H9 (cell line): ENCODE measurements around the gene RXRB. TPM values are rescaled to one million over a fixed set of nuclear protein-coding genes. Genes with fewer than 3 reads are reported as not detected.
A peak's percentile ranks its signal among the peaks of the same experiment; 100 is the strongest.

Source experiments
- DNase-seq: peaks from one replicate; pipeline ENCODE4 v3.0.0-alpha.2; 2017
- H2AFZ ChIP-seq: one replicate; pipeline ENCODE4 v1.6.1; 2013; ENCODE audit warnings: mild to moderate bottlenecking, low read length, control low read depth, moderate library complexity
- H2AK5ac ChIP-seq: 2 replicates; pipeline ENCODE4 v1.6.1; 2013; ENCODE audit warnings: low read length, control low read depth, mixed read lengths; ENCODE audit not compliant: insufficient read length
- H2BK120ac ChIP-seq: one replicate; pipeline ENCODE4 v1.6.1; 2013; ENCODE audit warnings: low read depth, mild to moderate bottlenecking, low read length, control low read depth, inconsistent platforms; ENCODE audit not compliant: poor library complexity, severe bottlenecking
- H2BK12ac ChIP-seq: 2 replicates; pipeline ENCODE4 v1.6.1; 2013; ENCODE audit warnings: low read length, control low read depth, mixed read lengths, low read depth; ENCODE audit not compliant: insufficient read length
- H2BK15ac ChIP-seq: 2 replicates; pipeline ENCODE4 v1.6.1; 2013; ENCODE audit warnings: low read depth, low read length, control low read depth
- H2BK20ac ChIP-seq: one replicate; pipeline ENCODE4 v1.6.1; 2013; ENCODE audit warnings: low read depth, mild to moderate bottlenecking, low read length, control low read depth, inconsistent platforms; ENCODE audit not compliant: poor library complexity, severe bottlenecking
- H2BK5ac ChIP-seq: 2 replicates; pipeline ENCODE4 v1.6.1; 2013; ENCODE audit warnings: low read length, control low read depth, mixed read lengths; ENCODE audit not compliant: insufficient read length
- H3K14ac ChIP-seq: 2 replicates; pipeline ENCODE4 v1.6.1; 2013; ENCODE audit warnings: low read length, control low read depth; ENCODE audit not compliant: insufficient read depth
- H3K18ac ChIP-seq: 2 replicates; pipeline ENCODE4 v1.6.1; 2013; ENCODE audit warnings: low read depth, mild to moderate bottlenecking, mixed read lengths, low read length, control low read depth; ENCODE audit not compliant: insufficient read length
- H3K23ac ChIP-seq: 2 replicates; pipeline ENCODE4 v1.6.1; 2013; ENCODE audit warnings: low read length, control low read depth, mixed read lengths, low read depth; ENCODE audit not compliant: insufficient read length
- H3K23me2 ChIP-seq: 2 replicates; pipeline ENCODE4 v1.6.1; 2013; ENCODE audit warnings: low read depth, mild to moderate bottlenecking, mixed read lengths, low read length, control low read depth; ENCODE audit not compliant: insufficient read length, poor library complexity, severe bottlenecking
- H3K27ac ChIP-seq: 2 replicates; pipeline ENCODE4 v1.5.1; 2013; ENCODE audit warnings: low read length, control low read depth, mixed read lengths, low read depth; ENCODE audit not compliant: insufficient read length
- H3K27me3 ChIP-seq: 2 replicates; pipeline ENCODE4 v1.6.1; 2013; ENCODE audit warnings: low read length, control low read depth, inconsistent platforms; ENCODE audit not compliant: insufficient read depth
- H3K4ac ChIP-seq: 2 replicates; pipeline ENCODE4 v1.6.1; 2013; ENCODE audit warnings: low read depth, mild to moderate bottlenecking, control low read depth, inconsistent platforms, low read length, moderate library complexity
- H3K4me1 ChIP-seq: 2 replicates; pipeline ENCODE4 v1.6.1; 2013; ENCODE audit warnings: low read length, control low read depth, inconsistent platforms; ENCODE audit not compliant: insufficient read depth
- H3K4me2 ChIP-seq: 2 replicates; pipeline ENCODE4 v1.6.1; 2013; ENCODE audit warnings: low read length, control low read depth, mixed read lengths; ENCODE audit not compliant: insufficient read length, insufficient read depth
- H3K56ac ChIP-seq: 2 replicates; pipeline ENCODE4 v1.6.1; 2013; ENCODE audit warnings: low read depth, mild to moderate bottlenecking, mixed read lengths, low read length, control low read depth; ENCODE audit not compliant: insufficient read length
- H3K79me1 ChIP-seq: 2 replicates; pipeline ENCODE4 v1.6.1; 2013; ENCODE audit warnings: low read depth, mild to moderate bottlenecking, moderate library complexity, low read length, control low read depth, inconsistent platforms; ENCODE audit not compliant: insufficient read depth, poor library complexity, severe bottlenecking
- H3K79me2 ChIP-seq: 2 replicates; pipeline ENCODE4 v1.6.1; 2013; ENCODE audit warnings: low read length, control low read depth, inconsistent platforms; ENCODE audit not compliant: insufficient read depth
- H3K9ac ChIP-seq: 2 replicates; pipeline ENCODE4 v1.6.1; 2013; ENCODE audit warnings: low read length, control low read depth, mixed read lengths; ENCODE audit not compliant: insufficient read length; ENCODE audit errors: extremely low read depth
- H3K9me3 ChIP-seq: one replicate; pipeline ENCODE4 v1.6.1; 2013; ENCODE audit warnings: low read depth, low read length, inconsistent platforms; ENCODE audit not compliant: control insufficient read depth
- H3T11ph ChIP-seq: one replicate; pipeline ENCODE4 v1.6.1; 2013; ENCODE audit warnings: mild to moderate bottlenecking, low read length, control low read depth, inconsistent platforms
- H4K20me1 ChIP-seq: one replicate; pipeline ENCODE4 v1.6.1; 2013; ENCODE audit not compliant: control insufficient read depth, insufficient read length, insufficient read depth
- H4K5ac ChIP-seq: 2 replicates; pipeline ENCODE4 v1.6.1; 2013; ENCODE audit warnings: low read depth, mild to moderate bottlenecking, mixed read lengths, low read length, control low read depth; ENCODE audit not compliant: insufficient read length
- H4K8ac ChIP-seq: replicated peaks from 2 replicates; pipeline ENCODE4 v1.6.1; 2013; ENCODE audit warnings: low read length, control low read depth, mixed read lengths, low read depth; ENCODE audit not compliant: insufficient read length
- H4K91ac ChIP-seq: 2 replicates; pipeline ENCODE4 v1.6.1; 2013; ENCODE audit warnings: low read depth, mild to moderate bottlenecking, moderate library complexity, mixed read lengths, low read length, control low read depth; ENCODE audit not compliant: insufficient read length
- H3K27ac Mint-ChIP-seq, 3 experiments: 2 replicates in 2 of 3; 3 replicates in 1 of 3; pipeline ENCODE4 v1.8.0; 2020 to 2021; ENCODE audit warnings: mixed read lengths in 3 of 3, mild to moderate bottlenecking in 1 of 3, moderate library complexity in 1 of 3
- H3K27me3 Mint-ChIP-seq: 2 replicates; pipeline ENCODE4 v1.8.0; 2021; ENCODE audit warnings: low read depth, mild to moderate bottlenecking, moderate library complexity, mixed read lengths
- H3K36me3 Mint-ChIP-seq, 3 experiments: 2 replicates in 2 of 3; 3 replicates in 1 of 3; pipeline ENCODE4 v1.8.0; 2020 to 2021; ENCODE audit warnings: low read depth in 3 of 3, mixed read lengths in 3 of 3; ENCODE audit not compliant: insufficient read depth in 1 of 3
- H3K4me1 Mint-ChIP-seq, 2 experiments: 2 replicates each; pipeline ENCODE4 v1.8.0; 2020; ENCODE audit warnings: mixed read lengths in 2 of 2
- H3K4me3 Mint-ChIP-seq, 2 experiments: 2 replicates in 1 of 2; 3 replicates in 1 of 2; pipeline ENCODE4 v1.8.0; 2020 to 2021; ENCODE audit warnings: mild to moderate bottlenecking in 2 of 2, mixed read lengths in 2 of 2, moderate library complexity in 1 of 2
- H3K9me3 Mint-ChIP-seq, 2 experiments: 2 replicates in 1 of 2; 3 replicates in 1 of 2; pipeline ENCODE4 v1.8.0; 2020; ENCODE audit warnings: mild to moderate bottlenecking in 2 of 2, mixed read lengths in 2 of 2, moderate library complexity in 1 of 2
- CTCF ChIP-seq: fragments of 200-600 bp; sonication (generic); conservative IDR thresholded peaks from 3 replicates; pipeline ENCODE4 v1.8.0; 2021; ENCODE audit warnings: antibody characterized with exemption, mild to moderate bottlenecking
- WGBS: extraction: QIAGEN DNeasy Blood & Tissue Kit; methylation state at CpG from one replicate; pipeline ENCODE4 v1.1.7; 2013; ENCODE audit warnings: missing lambda C conversion rate, low lambda C conversion rate, mixed read lengths; ENCODE audit not compliant: insufficient read length; ENCODE audit errors: extremely low coverage; 5-methylcytosine and 5-hydroxymethylcytosine counted together
- total RNA-seq: library from RNA; stranded (reverse); gene quantifications from 2 replicates; pipeline ENCODE4 v1.2.1, GENCODE V29; 2021

Gene RXRB
- total RNA-seq, 1 experiment from 2014 or later = 14.8 TPM

DNA sequence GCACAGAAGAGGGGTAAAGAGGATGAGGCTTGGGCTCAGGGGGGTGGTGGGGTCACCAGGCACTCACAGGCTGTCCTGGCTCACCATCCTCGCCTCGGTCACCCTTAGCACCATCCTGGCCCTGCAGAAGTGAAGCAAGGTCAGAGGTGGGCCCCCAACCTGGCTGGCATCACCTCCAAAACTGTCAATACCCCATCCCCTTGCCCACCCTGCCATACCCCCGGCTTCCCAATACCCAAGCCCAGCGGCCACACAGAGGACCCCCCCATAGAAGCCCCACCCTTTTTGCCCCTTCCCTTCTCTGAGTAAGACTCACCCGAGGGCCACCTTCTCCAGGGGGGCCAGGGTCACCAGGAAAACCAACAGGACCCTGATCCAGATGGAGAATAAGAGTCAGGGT, 31.8 kb downstream of the RXRB start:
- no peak for DNase-seq
- Histone ChIP-seq H3K23me2 (no peaks in the 10 kb centered on the region), H2BK120ac (no peak overlapping the region), H4K91ac (no peak overlapping the region), H3K14ac (no peak overlapping the region), H2BK12ac (no peak overlapping the region), H3K9me3 (no peaks in the 10 kb centered on the region), H3K27me3 (no peaks in the 10 kb centered on the region), H2AK5ac (no peak overlapping the region), H2AFZ (no peak overlapping the region), H3K79me1 (no peaks in the 10 kb centered on the region), H3K4me2 (no peak overlapping the region), H4K5ac (no peak overlapping the region), H3K56ac (no peak overlapping the region), H3K9ac (no peak overlapping the region), H2BK20ac (no peak overlapping the region), H3K79me2 (no peaks in the 10 kb centered on the region), H2BK5ac (no peak overlapping the region), H3K4me1 (no peaks in the 10 kb centered on the region), H4K8ac (no peak overlapping the region), H4K20me1 (peaks cover 3% of the 10 kb centered on the region), H3K4ac (no peak overlapping the region), H3T11ph (no peak overlapping the region), H3K27ac (no peak overlapping the region), H3K18ac (no peak overlapping the region), H2BK15ac (no peak overlapping the region), H3K23ac (no peak overlapping the region)
- Mint-ChIP-seq H3K4me1 (peaks cover 10 to 15% of the 10 kb centered on the region in 2 experiments), H3K27ac (peak overlapping the region in 1 of 3 experiments; percentile 96; a peak in 1 of 7 replicates), H3K36me3 (no peaks in the 10 kb centered on the region), H3K4me3 (no peak overlapping the region; a peak in 1 of 5 replicates), H3K27me3 (peaks cover 16% of the 10 kb centered on the region), H3K9me3 (no peaks in the 10 kb centered on the region)
- no peak for TF ChIP-seq CTCF
- no CpG with 5 or more reads among the region's 5 CpGs for WGBS
